Skin of body (tissue), 2 donors: ENCODE data around the gene GSKIP. TPM values are rescaled to one million over a fixed set of nuclear protein-coding genes. Genes with fewer than 3 reads are reported as not detected.

Source experiments
- DNase-seq: peaks from one replicate; lab custom pipeline; 2025; lab: John Stamatoyannopoulos, UW
- total RNA-seq: library from RNA; depleted of rRNA; stranded (reverse); fragments of >200 nt; gene quantifications from one replicate; pipeline ENCODE4 v1.2.3, GENCODE V29; 2014

The GSKIP gene
- total RNA-seq, 1 donor from 2014 or later: 25.1 TPM

- no peak for DNase-seq
These were observed 12.8 kb downstream of the GSKIP start for GRCh38 chr14:96376093-96376492.

- no peak for DNase-seq
These were observed 17.4 kb downstream of the GSKIP start for GRCh38 chr14:96380735-96381134.

- DNase-seq: no peak
These were observed 20.1 kb downstream of the GSKIP start for GRCh38 chr14:96383445-96383844.

- DNase-seq: no peak
These were observed 20.7 kb downstream of the GSKIP start for GRCh38 chr14:96384053-96384452.

- no peak for DNase-seq
These were observed 21.4 kb downstream of the GSKIP start for GRCh38 chr14:96384740-96385139.

- DNase-seq: no peak
These were observed 22.1 kb downstream of the GSKIP start for GRCh38 chr14:96385385-96385784.

- DNase-seq: no peak
These were observed 27.6 kb downstream of the GSKIP start for GRCh38 chr14:96390965-96391292.

GRCh38 chr14:96391293-96392118 is 28.2 kb downstream of the GSKIP start:
- DNase-seq: peak; percentile 81

- DNase-seq: no peak
These were observed 29.9 kb downstream of the GSKIP start for GRCh38 chr14:96393071-96393691.

GRCh38 chr14:96394047-96394815 is 30.9 kb downstream of the GSKIP start:
- DNase-seq: no peak

GRCh38 chr14:96398432-96398831 is 35.1 kb downstream of the GSKIP start:
- DNase-seq: no peak

- DNase-seq: no peak
These were observed 35.6 kb downstream of the GSKIP start for GRCh38 chr14:96398921-96399320.

GRCh38 chr14:96399405-96399804 is 36.1 kb downstream of the GSKIP start:
- DNase-seq: no peak

GRCh38 chr14:96400495-96400894 is 37.2 kb downstream of the GSKIP start:
- no peak for DNase-seq

GRCh38 chr14:96403409-96403808 is 40.1 kb downstream of the GSKIP start:
- no peak for DNase-seq

GRCh38 chr14:96405677-96406076 is 42.4 kb downstream of the GSKIP start:
- DNase-seq: no peak

- no peak for DNase-seq
These were observed 44.7 kb downstream of the GSKIP start for GRCh38 chr14:96407935-96408570.

GRCh38 chr14:96408608-96409007 is 45.3 kb downstream of the GSKIP start:
- DNase-seq: no peak

GRCh38 chr14:96409701-96410100 is 46.4 kb downstream of the GSKIP start:
- DNase-seq: no peak

- DNase-seq: no peak
These were observed 46.8 kb downstream of the GSKIP start for GRCh38 chr14:96410119-96410518.

- DNase-seq: no peak
These were observed 50.2 kb downstream of the GSKIP start for GRCh38 chr14:96413526-96413925.

GRCh38 chr14:96415559-96415958 is 52.2 kb downstream of the GSKIP start:
- DNase-seq: no peak
